ENCODE results near the gene AIFM3. TPM values are rescaled to one million over a fixed set of nuclear protein-coding genes. Genes with fewer than 3 reads are reported as not detected.

Gene AIFM3
- total and polyA plus RNA-seq, 4 donors, result 0.38 to 1.1 (median 0.63) TPM

DNA sequence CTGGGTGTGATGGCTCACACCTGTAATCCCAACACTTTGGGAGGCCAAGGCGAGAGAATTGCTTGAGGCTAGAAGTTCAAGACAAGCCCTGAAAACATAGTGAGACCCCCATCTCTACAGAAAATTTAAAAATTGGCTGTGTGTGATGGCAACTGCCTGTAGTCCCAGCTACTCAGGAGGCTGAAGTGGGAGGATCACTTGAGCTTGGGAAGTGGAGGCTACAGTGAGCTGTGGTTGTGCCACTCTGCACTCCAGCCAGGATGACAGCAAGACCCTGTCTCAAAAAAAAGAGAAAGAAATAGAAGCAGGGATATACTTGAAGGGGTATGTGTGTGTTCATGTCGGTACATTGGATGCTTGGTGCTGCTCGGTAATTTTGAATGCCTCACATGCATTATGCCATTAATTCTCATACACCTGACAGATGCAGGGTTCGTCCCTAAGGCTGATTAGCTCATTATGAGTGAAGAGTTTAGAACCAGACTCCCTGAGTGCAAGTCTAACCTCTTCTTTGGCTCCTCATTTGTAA is 35.9 kb upstream of the AIFM3 start:
- 96% methylated on average over 4 of the region's 4 CpGs for WGBS
- no peaks in the 10 kb centered on the region for H3K9me3 ChIP-seq (ENCODE audit: control insufficient read depth in 4 of 4, low read length in 3 of 4)
- no peaks in the 10 kb centered on the region for H3K27me3 ChIP-seq (ENCODE audit: control insufficient read depth in 4 of 4, insufficient read depth in 4 of 4, low read length in 3 of 4)
- DNase-seq (ENCODE audit: low spot score), result no peak
- no peak for TF ChIP-seq JUND (IDR thresholded peaks at IDR 0.05)
- no peak for TF ChIP-seq SP1 (IDR thresholded peaks at IDR 0.05)
- TF ChIP-seq, protein P1, sequence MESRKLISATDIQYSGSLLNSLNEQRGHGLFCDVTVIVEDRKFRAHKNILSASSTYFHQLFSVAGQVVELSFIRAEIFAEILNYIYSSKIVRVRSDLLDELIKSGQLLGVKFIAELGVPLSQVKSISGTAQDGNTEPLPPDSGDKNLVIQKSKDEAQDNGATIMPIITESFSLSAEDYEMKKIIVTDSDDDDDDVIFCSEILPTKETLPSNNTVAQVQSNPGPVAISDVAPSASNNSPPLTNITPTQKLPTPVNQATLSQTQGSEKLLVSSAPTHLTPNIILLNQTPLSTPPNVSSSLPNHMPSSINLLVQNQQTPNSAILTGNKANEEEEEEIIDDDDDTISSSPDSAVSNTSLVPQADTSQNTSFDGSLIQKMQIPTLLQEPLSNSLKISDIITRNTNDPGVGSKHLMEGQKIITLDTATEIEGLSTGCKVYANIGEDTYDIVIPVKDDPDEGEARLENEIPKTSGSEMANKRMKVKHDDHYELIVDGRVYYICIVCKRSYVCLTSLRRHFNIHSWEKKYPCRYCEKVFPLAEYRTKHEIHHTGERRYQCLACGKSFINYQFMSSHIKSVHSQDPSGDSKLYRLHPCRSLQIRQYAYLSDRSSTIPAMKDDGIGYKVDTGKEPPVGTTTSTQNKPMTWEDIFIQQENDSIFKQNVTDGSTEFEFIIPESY (IDR thresholded peaks at IDR 0.05), result no peak
- no peak for TF ChIP-seq YY1 (IDR thresholded peaks at IDR 0.05)
- no peak for TF ChIP-seq GABPA (IDR thresholded peaks at IDR 0.05 in 1 of 2, conservative IDR thresholded peaks at IDR 0.05 in 1 of 2)
- no peak for TF ChIP-seq EGR1 (IDR thresholded peaks at IDR 0.05; ENCODE audit: low read depth in 2 of 2)
- TF ChIP-seq HNF4A (conservative IDR thresholded peaks at IDR 0.05), result no peak
- no peak for TF ChIP-seq HNF4G (IDR thresholded peaks at IDR 0.05)
- no peak for TF ChIP-seq REST (IDR thresholded peaks at IDR 0.05)
- TF ChIP-seq RXRA (IDR thresholded peaks at IDR 0.05), result no peak
- TF ChIP-seq CTCF (IDR thresholded peaks at IDR 0.05; ENCODE audit: low read depth, low read length, missing input control), result no peak
- TF ChIP-seq ATF3 (IDR thresholded peaks at IDR 0.05), result no peak
- TF ChIP-seq, protein P2, sequence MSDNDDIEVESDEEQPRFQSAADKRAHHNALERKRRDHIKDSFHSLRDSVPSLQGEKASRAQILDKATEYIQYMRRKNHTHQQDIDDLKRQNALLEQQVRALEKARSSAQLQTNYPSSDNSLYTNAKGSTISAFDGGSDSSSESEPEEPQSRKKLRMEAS (IDR thresholded peaks at IDR 0.05), result no peak
- TF ChIP-seq NR2F2 (IDR thresholded peaks at IDR 0.05), result no peak
- peaks cover 5 to 14% (median 7%) of the 10 kb centered on the region in 4 donors for H3K4me1 ChIP-seq (ENCODE audit: control insufficient read depth in 4 of 4, insufficient read depth in 4 of 4, low read length in 3 of 4)
- peaks cover 0 to 7% (median 3%) of the 10 kb centered on the region in 4 donors for H3K36me3 ChIP-seq (ENCODE audit: control insufficient read depth in 4 of 4, insufficient read depth in 3 of 4, low read depth in 1 of 4, low read length in 3 of 4)
- H3K4me3 ChIP-seq (ENCODE audit: low read depth in 1 of 3, low read length in 3 of 3), result no peak overlapping the region
- no peak overlapping the region for H3K9ac ChIP-seq (ENCODE audit: low read depth in 1 of 2, low read length in 2 of 2)
- H3K27ac ChIP-seq (ENCODE audit: low read depth in 1 of 2, low read length in 2 of 2), result no peak overlapping the region

DNA sequence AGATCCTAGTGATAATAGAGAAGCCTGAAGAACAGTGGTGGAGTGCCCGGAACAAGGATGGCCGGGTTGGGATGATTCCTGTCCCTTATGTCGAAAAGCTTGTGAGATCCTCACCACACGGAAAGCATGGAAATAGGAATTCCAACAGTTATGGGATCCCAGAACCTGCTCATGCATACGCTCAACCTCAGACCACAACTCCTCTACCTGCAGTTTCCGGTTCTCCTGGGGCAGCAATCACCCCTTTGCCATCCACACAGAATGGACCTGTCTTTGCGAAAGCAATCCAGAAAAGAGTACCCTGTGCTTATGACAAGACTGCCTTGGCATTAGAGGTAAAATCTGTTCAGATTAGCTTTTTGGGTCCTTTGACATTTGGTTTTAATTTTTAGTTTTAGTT is 33.1 kb upstream of the AIFM3 start:
- Histone ChIP-seq H3K27ac (ENCODE audit: low read depth in 1 of 2, low read length in 2 of 2) (no peak overlapping the region), H3K4me3 (ENCODE audit: low read depth in 1 of 3, low read length in 3 of 3) (no peak overlapping the region), H3K36me3 (ENCODE audit: control insufficient read depth in 4 of 4, insufficient read depth in 3 of 4, low read depth in 1 of 4, low read length in 3 of 4) (peaks cover 2 to 7% (median 3%) of the 10 kb centered on the region in 4 donors), H3K4me1 (ENCODE audit: control insufficient read depth in 4 of 4, insufficient read depth in 4 of 4, low read length in 3 of 4) (peaks cover 8 to 32% (median 29%) of the 10 kb centered on the region in 4 donors), H3K27me3 (ENCODE audit: control insufficient read depth in 4 of 4, insufficient read depth in 4 of 4, low read length in 3 of 4) (no peaks in the 10 kb centered on the region), H3K9ac (ENCODE audit: low read depth in 1 of 2, low read length in 2 of 2) (no peak overlapping the region), H3K9me3 (ENCODE audit: control insufficient read depth in 4 of 4, low read length in 3 of 4) (no peaks in the 10 kb centered on the region)
- WGBS, result 97% methylated on average over 7 of the region's 7 CpGs
- no peak for DNase-seq (ENCODE audit: low spot score)
- TF ChIP-seq ATF3 (IDR thresholded peaks at IDR 0.05), result no peak
- TF ChIP-seq, protein P2 (IDR thresholded peaks at IDR 0.05), result no peak
- TF ChIP-seq EGR1 (IDR thresholded peaks at IDR 0.05; ENCODE audit: low read depth in 2 of 2), result no peak
- TF ChIP-seq RXRA (IDR thresholded peaks at IDR 0.05), result no peak
- TF ChIP-seq YY1 (IDR thresholded peaks at IDR 0.05), result no peak
- no peak for TF ChIP-seq JUND (IDR thresholded peaks at IDR 0.05)
- TF ChIP-seq RAD21 (IDR thresholded peaks at IDR 0.05), result no peak
- no peak for TF ChIP-seq FOXA2 (IDR thresholded peaks at IDR 0.05)
- no peak for TF ChIP-seq HNF4A (conservative IDR thresholded peaks at IDR 0.05)
- TF ChIP-seq TAF1 (conservative IDR thresholded peaks at IDR 0.05), result no peak
- no peak for TF ChIP-seq SP1 (IDR thresholded peaks at IDR 0.05)
- no peak for TF ChIP-seq REST (IDR thresholded peaks at IDR 0.05)
- TF ChIP-seq GABPA (IDR thresholded peaks at IDR 0.05 in 1 of 2, conservative IDR thresholded peaks at IDR 0.05 in 1 of 2), result no peak
- no peak for TF ChIP-seq HNF4G (IDR thresholded peaks at IDR 0.05)
- no peak for TF ChIP-seq NR2F2 (IDR thresholded peaks at IDR 0.05)

Measured in liver (tissue), 9 donors.